H1 (cell line): ENCODE measurements around the gene CAPZB. TPM values are rescaled to one million over a fixed set of nuclear protein-coding genes. Genes with fewer than 3 reads are reported as not detected.

Source experiments
- CTCF ChIA-PET: fragments of 300-600 bp; sonication (Branson Sonifier 250); formaldehyde crosslinking; loops from one replicate; lab custom pipeline; 2021; ENCODE audit not compliant: partially characterized antibody; lab: Charles Lee
- POLR2A ChIA-PET: fragments of 300-600 bp; sonication (Branson Sonifier 250); formaldehyde crosslinking; loops from one replicate; lab custom pipeline; 2021; ENCODE audit warnings: inconsistent platforms; ENCODE audit not compliant: partially characterized antibody; lab: Charles Lee
- DNase-seq, 2 experiments: peaks; one replicate each; pipeline versions ENCODE4 v3.0.0 to v3.0.0-alpha.2; 2010 to 2022; ENCODE audit warnings: low spot score in 2 of 2, low read depth in 1 of 2, mixed read lengths in 1 of 2
- FAIRE-seq: peaks from 2 replicates; lab custom pipeline; 2011; peaks lifted over from hg19 to GRCh38; lab: Jason Lieb, UNC
- H2AFZ ChIP-seq: 2 replicates; pipeline ENCODE4 v1.8.1; 2012; ENCODE audit warnings: low read length, inconsistent platforms
- H2AK5ac ChIP-seq: 2 replicates; pipeline ENCODE4 v1.6.1; 2013; ENCODE audit warnings: low read depth, low read length
- H2BK120ac ChIP-seq: replicated peaks from 2 replicates; pipeline ENCODE3; 2013; ENCODE audit warnings: low read depth, low read length, inconsistent platforms
- H2BK12ac ChIP-seq: 2 replicates; pipeline ENCODE4 v1.6.1; 2013; ENCODE audit warnings: low read depth, low read length
- H2BK15ac ChIP-seq: 2 replicates; pipeline ENCODE4 v1.6.1; 2013; ENCODE audit warnings: low read length
- H2BK20ac ChIP-seq: 2 replicates; pipeline ENCODE4 v1.6.1; 2013; ENCODE audit warnings: low read length
- H2BK5ac ChIP-seq: 2 replicates; pipeline ENCODE4 v1.6.1; 2013; ENCODE audit warnings: low read depth, low read length
- H3K14ac ChIP-seq: 2 replicates; pipeline ENCODE4 v1.6.1; 2013; ENCODE audit warnings: inconsistent platforms; ENCODE audit not compliant: insufficient read length
- H3K18ac ChIP-seq: 2 replicates; pipeline ENCODE4 v1.6.1; 2013; ENCODE audit warnings: low read length; ENCODE audit errors: extremely low read depth
- H3K23ac ChIP-seq: 2 replicates; pipeline ENCODE4 v1.6.1; 2013; ENCODE audit warnings: inconsistent platforms; ENCODE audit not compliant: insufficient read length
- H3K23me2 ChIP-seq: 2 replicates; pipeline ENCODE4 v1.6.1; 2013; ENCODE audit warnings: low read depth, low read length
- H3K27ac ChIP-seq: 2 replicates; pipeline ENCODE4 v1.6.1; 2011; ENCODE audit warnings: low read depth, low read length, inconsistent platforms
- H3K27me3 ChIP-seq, 4 experiments: replicated peaks in 1 of 4; 1 replicate in 1 of 4; 2 replicates in 3 of 4; pipeline versions ENCODE4 v1.6.1 to v1.8.1; 2011 to 2013; ENCODE audit warnings: low read length in 3 of 4, mild to moderate bottlenecking in 3 of 4, inconsistent platforms in 2 of 4, mixed read lengths in 2 of 4, moderate library complexity in 1 of 4; ENCODE audit not compliant: control insufficient read depth in 3 of 4, insufficient read depth in 3 of 4; ENCODE audit errors: extremely low read depth in 1 of 4
- H3K36me3 ChIP-seq, 4 experiments: 2 replicates each; pipeline versions ENCODE4 v1.6.1 to v1.8.1; 2011 to 2013; ENCODE audit warnings: mild to moderate bottlenecking in 4 of 4, low read length in 3 of 4, moderate library complexity in 2 of 4, control low read depth in 1 of 4, inconsistent platforms in 1 of 4; ENCODE audit not compliant: insufficient read depth in 4 of 4, control insufficient read depth in 2 of 4
- H3K4ac ChIP-seq: replicated peaks from 2 replicates; pipeline ENCODE3; 2013; ENCODE audit warnings: low read length, low read depth, mixed read lengths, inconsistent platforms; ENCODE audit not compliant: insufficient read length
- H3K4me1 ChIP-seq, 4 experiments: replicated peaks in 1 of 4; 1 replicate in 1 of 4; 2 replicates in 3 of 4; pipeline versions ENCODE4 v1.6.1 to v1.8.1; 2011 to 2013; ENCODE audit warnings: low read length in 3 of 4, inconsistent platforms in 2 of 4, mixed read lengths in 1 of 4; ENCODE audit not compliant: insufficient read depth in 4 of 4, control insufficient read depth in 3 of 4
- H3K4me2 ChIP-seq, 2 experiments: 2 replicates each; pipeline versions ENCODE4 v1.6.1 to v1.8.1; 2011 to 2013; ENCODE audit warnings: low read depth in 2 of 2, low read length in 2 of 2, control low read depth in 1 of 2, inconsistent platforms in 1 of 2, mild to moderate bottlenecking in 1 of 2; ENCODE audit not compliant: insufficient read depth in 1 of 2
- H3K4me3 ChIP-seq, 4 experiments: fragments of 200-600, 300-600 bp in 1 of 4; sonication (generic), shearing (Covaris generic), sonication (Bioruptor Twin) in 1 of 4; 2 replicates each; pipeline versions ENCODE4 v1.5.1 to v1.8.1; 2011 to 2016; ENCODE audit warnings: low read length in 4 of 4, low read depth in 3 of 4, control low read depth in 2 of 4, inconsistent platforms in 2 of 4, mild to moderate bottlenecking in 2 of 4, mixed read lengths in 1 of 4, moderate library complexity in 1 of 4; ENCODE audit not compliant: insufficient read depth in 2 of 4; ENCODE audit errors: extremely low read depth in 1 of 4
- H3K56ac ChIP-seq: replicated peaks from 2 replicates; pipeline ENCODE3; 2013; ENCODE audit warnings: low read depth, mild to moderate bottlenecking, mixed read lengths, low read length, inconsistent platforms; ENCODE audit not compliant: insufficient read length
- H3K79me1 ChIP-seq: 2 replicates; pipeline ENCODE4 v1.6.1; 2013; ENCODE audit warnings: low read depth, low read length, control low read depth
- H3K79me2 ChIP-seq, 2 experiments: 2 replicates each; pipeline versions ENCODE4 v1.6.1 to v1.8.1; 2012 to 2013; ENCODE audit warnings: low read length in 2 of 2, mild to moderate bottlenecking in 2 of 2, inconsistent platforms in 1 of 2; ENCODE audit not compliant: insufficient read depth in 2 of 2, control insufficient read depth in 1 of 2
- H3K9ac ChIP-seq, 4 experiments: replicated peaks in 1 of 4; 1 replicate in 1 of 4; 2 replicates in 3 of 4; pipeline versions ENCODE4 v1.6.1 to v1.8.1; 2011 to 2013; ENCODE audit warnings: low read depth in 3 of 4, low read length in 3 of 4, control low read depth in 2 of 4, mild to moderate bottlenecking in 2 of 4, moderate library complexity in 2 of 4, inconsistent platforms in 1 of 4; ENCODE audit errors: extremely low read depth in 1 of 4
- H3K9me3 ChIP-seq, 2 experiments: 2 replicates each; pipeline versions ENCODE4 v1.6.1 to v1.8.1; 2012 to 2013; ENCODE audit warnings: mild to moderate bottlenecking in 2 of 2, moderate library complexity in 2 of 2, control low read depth in 1 of 2, inconsistent platforms in 1 of 2, low read depth in 1 of 2, low read length in 1 of 2, mixed read lengths in 1 of 2; ENCODE audit not compliant: insufficient read depth in 2 of 2
- H4K20me1 ChIP-seq, 2 experiments: replicated peaks in 1 of 2; 2 replicates each; pipeline versions ENCODE3 to v1.8.1; 2011 to 2013; ENCODE audit warnings: inconsistent platforms in 2 of 2, low read length in 2 of 2, mild to moderate bottlenecking in 1 of 2; ENCODE audit not compliant: insufficient read depth in 2 of 2, control insufficient read depth in 1 of 2
- H4K5ac ChIP-seq: 2 replicates; pipeline ENCODE4 v1.6.1; 2013; ENCODE audit warnings: low read length, low read depth, mixed read lengths, inconsistent platforms; ENCODE audit not compliant: insufficient read length
- H4K8ac ChIP-seq: 2 replicates; pipeline ENCODE4 v1.8.0; 2013; ENCODE audit warnings: mild to moderate bottlenecking, moderate library complexity, low read length, inconsistent platforms; ENCODE audit not compliant: insufficient read depth; ENCODE audit errors: extremely low read depth
- H4K91ac ChIP-seq: replicated peaks from 2 replicates; pipeline ENCODE3; 2013; ENCODE audit warnings: low read length, mixed read lengths, inconsistent platforms; ENCODE audit not compliant: insufficient read length
- ATF2 ChIP-seq: IDR thresholded peaks from 2 replicates; pipeline ENCODE4 v1.6.1; 2012; ENCODE audit warnings: low read length, inconsistent platforms
- BACH1 ChIP-seq: IDR thresholded peaks from 2 replicates; pipeline ENCODE4 v1.6.1; 2012; ENCODE audit warnings: low read length, improper control_type of control experiment
- KDM4A ChIP-seq: IDR thresholded peaks from one replicate; pipeline ENCODE4 v1.7.1; 2012; ENCODE audit warnings: low read depth, mild to moderate bottlenecking, moderate library complexity, low read length, inconsistent platforms; ENCODE audit not compliant: severe bottlenecking
- POU5F1 ChIP-seq: IDR thresholded peaks from 2 replicates; pipeline ENCODE4 v1.6.1; 2011; ENCODE audit warnings: low read depth, mild to moderate bottlenecking, low read length, moderate library complexity
- RNF2 ChIP-seq: fragments of 200-900, 300-1000 bp; sonication (generic); IDR thresholded peaks from 2 replicates; pipeline ENCODE4 v1.7.1; 2016; ENCODE audit warnings: borderline replicate concordance, low read depth, mild to moderate bottlenecking, antibody characterized with exemption, low read length; ENCODE audit not compliant: poor library complexity, severe bottlenecking; ENCODE audit errors: missing control alignments
- RXRA ChIP-seq: IDR thresholded peaks from 2 replicates; pipeline ENCODE4 v1.6.1; 2011; ENCODE audit warnings: low read depth, mild to moderate bottlenecking, low read length, moderate library complexity; ENCODE audit not compliant: insufficient read depth
- SAP30 ChIP-seq: fragments of 300-600 bp; sonication (generic); IDR thresholded peaks from 2 replicates; pipeline ENCODE4 v1.7.1; 2012; ENCODE audit warnings: low read length, moderate library complexity, mild to moderate bottlenecking, inconsistent platforms; ENCODE audit not compliant: insufficient read depth, insufficient replicate concordance
- ZNF274 ChIP-seq: IDR thresholded peaks from 2 replicates; pipeline ENCODE4 v1.7.0; 2012; ENCODE audit warnings: low read length, borderline replicate concordance; ENCODE audit errors: extremely low read depth
- WGBS, 2 experiments: shearing (Covaris generic) in 1 of 2; methylation state at CpG; one replicate each; pipeline versions ENCODE4 v1.1.6 to v1.1.7; 2013 to 2015; ENCODE audit warnings: low lambda C conversion rate in 2 of 2, mixed read lengths in 2 of 2, inconsistent platforms in 1 of 2, low coverage in 1 of 2, missing lambda C conversion rate in 1 of 2; ENCODE audit not compliant: insufficient replicate concordance in 2 of 2, insufficient coverage in 1 of 2, insufficient read length in 1 of 2; ENCODE audit errors: extremely low coverage in 1 of 2, missing lambda C conversion rate in 1 of 2; 5-methylcytosine and 5-hydroxymethylcytosine counted together
- polyA plus RNA-seq, 7 experiments: library from polyadenylated mRNA; depleted of rRNA in 3 of 7; stranded (reverse) in 5 of 7; unstranded in 2 of 7; fragments of >200 nt in 5 of 7; fragments of 200-250 nt in 2 of 7; gene quantifications; 1 replicate in 5 of 7; 2 replicates in 1 of 7; 4 replicates in 1 of 7; pipeline versions ENCODE4 v1.2.1 to v1.2.3, GENCODE V29; 2011 to 2013; ENCODE audit warnings: missing spikeins in 2 of 7, mixed read lengths in 2 of 7
- total RNA-seq: library from RNA; stranded (reverse); fragmentation: NEBNext Ultra II Directional; extraction: Animal tissue kit (Norgen Biotek cat#: 25700); gene quantifications from 2 replicates; pipeline ENCODE4 v1.2.1, GENCODE V29; 2021
- TF ChIP-seq, protein P1 (sequence below): IDR thresholded peaks from 2 replicates; pipeline ENCODE4 v1.6.1; 2012; ENCODE audit warnings: inconsistent platforms
- TF ChIP-seq, protein P2 (sequence below): IDR thresholded peaks from 2 replicates; pipeline ENCODE4 v1.6.1; 2011; ENCODE audit warnings: low read length, improper control_type of control experiment

CAPZB gene
- total and polyA plus RNA-seq, 2 of the 8 experiments (the other 6 are each of a cell fraction or from before 2014, with no cell fraction given), result 162 to 371 TPM

- H4K5ac ChIP-seq, result no peak overlapping the region
- DNase-seq (no peak), FAIRE-seq (no peak)
- H3K4me2 ChIP-seq, result no peak overlapping the region; a peak in 1 of 4 replicates
- H2BK120ac ChIP-seq, result no peak overlapping the region
- H3K9me3 ChIP-seq, result no peaks in the 10 kb centered on the region
- no peaks in the 10 kb centered on the region for H3K27me3 ChIP-seq
- no peak overlapping the region for H2BK5ac ChIP-seq
- no peak overlapping the region for H3K23ac ChIP-seq
- H3K36me3 ChIP-seq, result no peaks in the 10 kb centered on the region; a peak in 1 of 8 replicates
- H4K91ac ChIP-seq, result no peak overlapping the region
- no peaks in the 10 kb centered on the region for H3K23me2 ChIP-seq
- no peak overlapping the region for H2AFZ ChIP-seq
- H2BK15ac ChIP-seq, result no peak overlapping the region
- H3K9ac ChIP-seq, result no peak overlapping the region
- 89% methylated on average over 4 of the region's 4 CpGs; no CpG with 5 or more reads in 1 of the 2 experiments for WGBS, 2 experiments
- peaks cover 22 to 95% of the 10 kb centered on the region in 2 experiments for H3K79me2 ChIP-seq
- H2BK12ac ChIP-seq, result no peak overlapping the region
- peaks cover 50 to 56% of the 10 kb centered on the region in 2 experiments for H4K20me1 ChIP-seq
- H4K8ac ChIP-seq, result no peak overlapping the region
- POLR2A ChIA-PET, result interaction anchor here (0.9 to 9.3 kb wide), 2 partner anchors 16 to 20 kb away, joined by 3 to 86 read pairs; partner anchors contain the start of gene CAPZB
- H3K4me3 ChIP-seq, result no peak overlapping the region
- H3K79me1 ChIP-seq, result peaks cover 47% of the 10 kb centered on the region
- no peak overlapping the region for H2AK5ac ChIP-seq
- H3K27ac ChIP-seq, result no peak overlapping the region
- no peak overlapping the region for H2BK20ac ChIP-seq
- H3K4ac ChIP-seq, result no peak overlapping the region
- H3K18ac ChIP-seq, result peak overlapping the region; percentile 60
- CTCF ChIA-PET, result interaction anchor here (0.7 to 7.8 kb wide), 14 partner anchors 8 to 194 kb away, joined by 3 to 53 read pairs (median 3); no protein-coding TSS in a partner anchor
- no peak overlapping the region for H3K56ac ChIP-seq
- H3K14ac ChIP-seq, result no peak overlapping the region
- H3K4me1 ChIP-seq, result peaks cover 16 to 41% (median 29%) of the 10 kb centered on the region in 4 experiments
- TF ChIP-seq BACH1 (no peak), RXRA (no peak), SAP30 (no peak), ZNF274 (no peak), POU5F1 (no peak), ATF2 (no peak), KDM4A (no peak), RNF2 (no peak)
- TF ChIP-seq, protein P1, sequence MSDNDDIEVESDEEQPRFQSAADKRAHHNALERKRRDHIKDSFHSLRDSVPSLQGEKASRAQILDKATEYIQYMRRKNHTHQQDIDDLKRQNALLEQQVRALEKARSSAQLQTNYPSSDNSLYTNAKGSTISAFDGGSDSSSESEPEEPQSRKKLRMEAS, result no peak
- TF ChIP-seq, protein P2, sequence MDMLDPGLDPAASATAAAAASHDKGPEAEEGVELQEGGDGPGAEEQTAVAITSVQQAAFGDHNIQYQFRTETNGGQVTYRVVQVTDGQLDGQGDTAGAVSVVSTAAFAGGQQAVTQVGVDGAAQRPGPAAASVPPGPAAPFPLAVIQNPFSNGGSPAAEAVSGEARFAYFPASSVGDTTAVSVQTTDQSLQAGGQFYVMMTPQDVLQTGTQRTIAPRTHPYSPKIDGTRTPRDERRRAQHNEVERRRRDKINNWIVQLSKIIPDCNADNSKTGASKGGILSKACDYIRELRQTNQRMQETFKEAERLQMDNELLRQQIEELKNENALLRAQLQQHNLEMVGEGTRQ, result no peak
Measured at GRCh38 chr1:19465650-19466049, 19.7 kb downstream of the CAPZB start.
